Measurements from ENCODE around the gene NKD1.
"Not testable (repeated sequence)": the region's sequence is repeated elsewhere in the genome, so short reads cannot be mapped to it uniquely, and the experiment has no call there.

Gene NKD1

DNA sequence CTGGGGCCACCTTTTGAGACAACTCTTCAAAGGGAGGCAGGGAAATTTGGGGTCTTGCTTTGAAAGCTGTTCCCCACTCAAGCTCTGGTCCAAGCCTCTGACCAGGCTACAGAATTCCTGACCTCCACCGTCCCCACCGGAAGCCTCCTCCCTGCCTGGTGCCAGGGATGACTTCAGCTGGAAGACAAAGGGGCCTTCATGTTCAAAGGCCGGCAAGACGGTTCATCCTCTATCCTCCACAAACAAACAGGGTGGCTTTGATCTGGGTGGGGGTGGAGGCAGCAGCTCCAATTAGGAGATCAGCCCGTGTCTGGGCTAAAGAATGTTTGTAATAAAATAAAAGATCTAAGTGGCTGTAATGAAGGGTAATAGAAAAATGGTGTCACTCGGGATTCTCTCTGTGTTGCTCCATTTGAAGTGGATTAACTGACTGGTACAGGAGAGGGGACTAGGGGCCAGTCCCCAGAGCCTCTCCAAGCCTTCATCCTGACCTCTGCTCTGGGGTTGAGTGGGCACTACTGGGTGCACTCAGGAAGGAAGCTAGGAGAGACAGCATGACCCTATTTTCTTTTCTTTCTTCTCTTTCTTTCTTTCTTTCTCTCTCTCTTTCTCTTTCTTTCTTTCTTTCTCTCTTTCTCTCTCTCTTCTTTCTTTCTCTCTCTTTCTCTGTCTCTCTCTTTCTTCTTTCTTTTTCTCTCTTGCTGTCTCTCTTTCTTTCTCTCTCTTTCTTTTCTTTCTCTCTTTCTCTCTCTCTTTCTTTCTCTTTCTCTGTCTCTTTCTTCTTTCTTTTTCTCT is 27.5 kb upstream of the NKD1 start:
- no peak for DNase-seq

DNA sequence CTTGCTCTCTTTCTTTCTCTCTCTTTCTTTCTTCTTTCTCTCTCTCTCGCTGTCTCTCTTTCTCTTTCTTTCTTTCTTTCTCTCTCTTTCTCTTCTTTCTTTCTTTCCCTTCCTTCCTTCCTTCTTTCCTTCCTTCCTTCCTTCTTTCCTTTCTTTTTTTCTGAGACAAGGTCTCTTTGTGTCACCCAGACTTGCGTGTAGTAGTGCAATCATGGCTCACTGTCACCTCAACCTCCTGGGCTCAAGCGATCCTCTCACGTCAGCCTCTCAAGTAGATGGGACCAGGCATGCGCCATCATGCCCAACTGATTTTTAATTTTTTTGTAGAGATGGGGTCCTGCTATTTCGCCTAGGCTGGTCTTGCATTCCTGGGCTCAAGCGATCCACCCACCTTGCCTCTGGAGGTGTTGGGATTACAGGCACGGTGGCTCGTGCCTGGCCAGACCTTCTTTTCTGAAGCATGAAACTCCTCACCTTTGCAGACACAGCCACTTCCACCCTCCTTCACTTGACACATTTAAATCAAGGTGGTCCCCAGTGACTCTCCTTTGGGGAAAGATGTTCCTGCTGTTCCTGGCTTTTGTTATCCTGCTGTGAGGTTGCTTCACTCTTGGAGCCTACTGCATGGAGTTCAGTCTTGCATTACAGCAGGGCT is 26.8 kb upstream of the NKD1 start:
- no peak for DNase-seq

DNA sequence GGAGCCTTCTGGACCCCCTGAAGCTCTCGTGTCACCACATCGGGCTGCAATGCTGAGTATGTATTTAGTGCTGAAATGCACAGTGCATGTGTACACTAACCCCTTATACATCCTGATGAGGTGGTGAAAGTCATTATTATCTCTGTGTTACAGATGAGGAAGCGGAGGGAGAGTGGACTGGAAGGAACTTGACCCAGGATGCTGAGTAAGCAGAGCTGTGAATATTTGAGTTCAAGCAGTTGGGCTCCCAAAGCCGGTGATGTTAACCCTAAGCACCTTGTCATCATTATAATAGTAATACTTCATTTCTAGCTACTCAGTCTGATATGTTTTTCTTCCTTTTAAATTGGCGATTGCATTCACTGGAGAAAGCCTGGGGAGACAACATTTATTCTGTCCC is 25.9 kb upstream of the NKD1 start:
- DNase-seq, result no peak

DNA sequence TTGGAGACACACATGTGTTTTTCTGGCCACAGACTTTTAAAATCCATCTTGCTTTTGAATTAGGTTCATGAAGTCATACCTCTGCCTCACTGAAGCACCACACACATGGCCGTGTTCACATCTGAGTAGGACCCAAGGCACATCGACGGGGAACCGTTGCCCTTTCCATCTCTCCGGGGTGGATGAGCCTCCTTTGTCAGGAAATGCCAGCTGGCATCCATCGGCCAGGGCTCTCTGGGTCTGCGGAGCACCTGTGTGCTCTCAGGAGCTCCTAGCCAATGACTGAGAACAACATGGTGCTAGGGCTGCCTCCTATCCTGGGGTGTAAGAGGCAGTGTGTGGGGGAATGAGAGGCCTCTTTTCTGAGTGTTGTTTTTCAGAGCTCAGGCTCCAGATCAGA is 24.5 kb upstream of the NKD1 start:
- DNase-seq, result no peak

DNA sequence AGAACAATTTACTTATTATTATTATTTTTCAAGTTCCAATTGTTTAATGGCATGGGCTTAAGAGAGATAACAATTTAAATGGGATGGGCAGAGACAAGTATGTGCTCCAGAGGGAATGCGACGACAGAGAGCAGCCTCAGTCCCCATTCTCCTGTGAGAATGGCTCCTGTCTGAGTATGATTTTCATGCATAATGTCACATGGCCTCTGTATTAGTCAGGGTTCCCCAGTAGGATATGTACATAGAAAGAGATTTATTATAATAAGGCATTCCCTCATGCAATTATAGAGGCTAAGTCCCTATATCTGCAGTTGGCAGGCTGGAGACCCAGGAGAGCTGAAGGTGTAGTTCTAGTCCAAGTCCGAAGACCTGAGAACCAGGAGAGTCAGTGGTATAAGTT is 22.9 kb upstream of the NKD1 start:
- DNase-seq, result no peak

DNA sequence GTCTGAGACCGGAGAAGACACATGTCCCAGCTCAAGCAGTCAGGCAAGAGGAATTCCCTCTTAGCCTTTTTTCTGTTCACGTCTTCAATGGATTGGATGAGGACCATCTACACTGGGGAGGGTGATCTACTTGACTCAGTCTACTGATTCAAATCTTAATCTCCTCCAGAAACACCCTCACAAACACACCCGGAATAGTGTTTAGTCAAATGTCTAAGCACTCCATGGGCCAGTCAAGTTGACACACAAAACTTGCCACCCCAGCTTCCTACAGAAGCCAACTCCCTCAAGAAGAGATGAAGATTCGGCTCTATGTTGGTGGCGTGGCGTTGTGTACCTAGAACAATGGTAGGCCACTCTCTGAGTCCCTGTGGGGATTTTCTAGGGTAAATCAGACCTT is 22.5 kb upstream of the NKD1 start:
- DNase-seq, result no peak

DNA sequence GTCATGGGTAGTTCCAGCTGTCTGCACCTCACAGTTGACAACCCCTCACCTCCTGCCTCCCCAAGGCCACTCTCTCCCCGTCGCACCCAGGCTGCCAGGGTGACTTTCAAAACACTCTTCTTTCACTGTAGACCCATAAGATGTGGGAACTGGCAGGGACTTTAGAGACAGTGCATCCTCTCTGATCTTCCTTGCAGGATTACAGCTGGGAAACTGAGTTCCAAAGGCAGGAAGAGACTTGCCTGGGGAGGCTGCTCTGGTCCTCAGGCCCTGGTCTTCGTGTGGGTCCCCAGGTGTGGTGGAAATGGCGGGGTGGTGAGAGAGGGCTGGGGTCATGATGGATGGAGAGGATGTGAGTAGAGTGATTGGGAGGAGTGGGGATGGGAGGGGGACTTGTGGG is 21.9 kb upstream of the NKD1 start:
- no peak for DNase-seq

DNA sequence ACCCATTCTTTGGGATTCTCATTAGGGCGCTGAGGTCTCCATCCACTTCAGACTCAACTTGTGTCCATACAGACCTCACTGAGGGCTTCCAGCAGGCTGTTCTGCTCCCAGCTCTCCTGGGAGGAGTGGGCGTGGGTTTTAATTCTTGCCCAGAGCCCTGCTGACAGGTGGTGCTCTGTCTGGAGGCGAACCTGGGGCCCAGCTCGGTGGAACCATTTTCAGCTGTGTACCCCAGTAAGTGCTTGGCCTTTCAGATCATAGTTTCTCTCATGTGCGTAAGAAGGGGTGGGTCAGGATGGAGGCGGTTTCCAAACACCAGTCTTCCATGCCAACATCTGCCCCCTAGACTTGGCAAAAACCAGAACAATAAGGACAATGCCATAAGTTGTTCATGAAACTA is 21.4 kb upstream of the NKD1 start:
- DNase-seq, result no peak

DNA sequence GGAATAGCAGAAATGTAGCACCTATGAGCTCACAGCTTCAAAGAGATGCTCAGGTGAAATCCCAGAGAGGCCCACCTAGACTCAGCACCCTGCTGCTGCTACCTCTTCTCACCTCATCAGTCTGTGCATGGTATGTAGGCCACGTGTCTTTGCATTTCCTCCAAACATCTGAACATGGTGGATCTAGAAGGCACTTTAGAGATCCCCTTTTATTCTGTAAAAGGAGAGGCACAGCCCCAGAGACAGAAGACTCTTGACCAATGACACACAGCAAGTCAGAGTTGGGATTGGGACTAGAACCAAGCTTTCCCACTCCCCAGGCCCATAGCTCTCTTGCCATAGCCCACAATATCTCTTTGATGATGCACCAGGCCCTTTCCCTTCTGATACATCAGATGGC is 19.4 kb upstream of the NKD1 start:
- DNase-seq, result peak in 1 of 2 donors; percentile 6

DNA sequence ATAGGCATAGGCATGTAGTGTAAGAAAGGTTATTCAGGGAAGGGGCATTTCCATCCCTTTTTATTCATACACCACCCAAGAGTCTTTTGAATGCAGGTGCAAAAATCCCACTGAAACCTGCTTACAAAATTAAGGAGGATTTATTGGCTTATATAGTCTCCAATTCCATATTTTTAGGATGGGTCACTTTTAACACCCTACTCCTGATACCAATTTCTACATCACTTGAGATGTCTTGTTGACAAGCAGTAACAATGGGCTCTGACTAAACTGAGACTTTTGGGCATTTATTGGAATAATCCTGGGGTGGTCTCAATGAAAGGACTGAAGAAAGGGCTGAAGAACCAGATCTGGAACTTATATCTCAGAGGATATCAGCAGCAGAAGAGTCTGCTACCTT is 18.9 kb upstream of the NKD1 start:
- no peak for DNase-seq

DNA sequence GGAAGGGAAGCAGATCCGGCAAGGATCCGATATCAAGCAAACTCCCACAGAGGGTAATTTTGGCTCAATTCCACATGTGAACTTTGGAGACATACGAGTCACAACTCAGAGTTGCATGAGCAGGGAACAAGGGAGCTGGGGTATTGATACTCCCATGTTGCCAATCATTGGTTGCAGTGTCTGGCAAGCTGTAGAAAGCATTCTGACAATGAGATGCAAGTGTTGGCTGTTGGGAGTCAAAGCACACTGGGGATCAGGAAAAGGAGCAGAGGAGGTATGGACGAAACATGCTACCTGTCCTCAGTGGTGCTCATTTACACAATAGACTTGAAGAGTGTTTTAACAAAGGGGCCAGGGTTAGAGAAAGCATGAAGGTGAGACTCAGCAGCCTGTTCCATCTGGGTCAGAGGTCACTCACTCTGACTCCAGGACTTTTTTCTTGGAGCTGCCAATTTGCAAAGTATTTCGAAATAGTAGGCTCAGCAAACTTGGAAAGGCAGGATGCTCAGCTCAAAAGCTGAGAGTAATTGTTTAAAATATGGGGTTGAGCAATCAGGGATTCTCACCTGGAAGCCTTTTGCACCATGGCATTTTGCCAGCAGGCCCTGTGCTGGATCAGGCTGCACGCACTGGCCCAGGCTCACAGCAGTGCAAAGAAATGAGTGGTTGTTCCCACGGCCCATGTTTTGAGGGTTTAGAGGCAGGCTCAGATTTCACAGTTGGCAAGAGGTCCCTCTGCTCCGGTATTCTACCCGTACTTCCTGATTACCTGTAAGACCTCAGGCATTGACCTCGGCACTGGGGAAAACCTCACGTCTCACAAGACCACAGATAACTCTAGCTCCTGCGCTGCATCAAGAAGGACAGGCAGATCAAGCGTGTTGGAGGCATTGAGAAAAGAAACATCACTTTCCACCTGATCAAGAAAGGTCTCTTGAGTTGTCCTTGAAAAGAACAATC is 17.6 kb upstream of the NKD1 start:
- no peak for DNase-seq

DNA sequence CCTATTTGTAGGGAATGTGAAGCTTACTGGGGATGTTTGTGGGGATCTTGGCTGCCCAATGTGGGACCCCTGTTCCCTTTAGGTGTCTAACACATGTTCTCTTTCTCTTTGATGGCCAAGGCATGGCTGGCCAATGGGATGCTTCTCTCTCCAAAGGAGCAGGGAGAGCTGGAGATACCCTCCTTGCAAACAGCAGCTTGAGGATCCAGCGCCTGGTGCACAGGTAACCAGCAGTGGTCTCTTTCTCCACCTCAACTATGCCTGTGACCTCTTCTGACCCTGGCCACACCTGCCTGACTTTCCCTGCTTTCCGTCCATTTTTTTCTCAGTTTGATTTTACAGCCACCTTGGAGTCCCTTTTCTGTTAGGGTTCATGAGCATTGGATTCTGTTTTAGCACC is 16.8 kb upstream of the NKD1 start:
- no peak for DNase-seq

- DNase-seq, result no peak
Measured at GRCh38 chr16:50531901-50532300, 16.3 kb upstream of the NKD1 start.

DNA sequence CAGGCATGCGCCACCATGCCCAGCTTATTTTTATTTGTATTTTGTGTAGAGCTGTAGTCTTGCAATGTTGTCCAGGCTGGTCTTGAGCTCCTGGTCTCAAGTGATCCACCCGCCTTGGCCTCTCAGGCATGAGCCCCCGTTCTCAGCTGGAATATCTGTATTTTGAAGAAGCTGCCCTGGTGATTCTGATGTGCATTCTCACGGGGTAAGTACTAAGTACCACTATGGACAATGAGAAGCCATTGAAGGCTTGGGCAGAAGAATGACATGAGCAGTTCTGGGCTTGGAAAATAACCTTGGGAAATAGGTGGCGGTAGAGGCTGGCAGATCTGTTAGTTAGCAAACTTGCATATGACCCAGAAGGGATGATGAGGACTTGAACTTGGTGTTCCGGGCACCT is 15.6 kb upstream of the NKD1 start:
- no peak for DNase-seq

DNA sequence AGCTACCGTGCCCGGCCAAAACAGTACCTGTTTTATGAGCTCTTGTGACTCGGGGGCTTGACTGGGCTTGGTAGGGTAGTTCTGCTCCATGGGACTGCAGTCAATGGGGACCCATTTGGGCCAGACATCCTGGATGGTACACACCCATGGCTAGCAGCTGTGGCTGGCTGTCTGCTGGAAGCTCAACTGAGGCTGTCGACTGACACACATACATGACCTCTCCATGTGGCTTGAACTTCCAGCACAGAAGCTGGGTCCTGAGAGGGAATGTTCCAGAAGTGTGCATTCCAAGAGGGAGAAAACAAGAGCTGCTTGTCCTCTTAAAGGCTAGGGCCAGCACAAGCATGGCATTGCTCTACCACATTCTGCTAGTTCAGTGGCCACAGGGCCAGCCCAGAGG is 14.9 kb upstream of the NKD1 start:
- DNase-seq, result no peak

DNA sequence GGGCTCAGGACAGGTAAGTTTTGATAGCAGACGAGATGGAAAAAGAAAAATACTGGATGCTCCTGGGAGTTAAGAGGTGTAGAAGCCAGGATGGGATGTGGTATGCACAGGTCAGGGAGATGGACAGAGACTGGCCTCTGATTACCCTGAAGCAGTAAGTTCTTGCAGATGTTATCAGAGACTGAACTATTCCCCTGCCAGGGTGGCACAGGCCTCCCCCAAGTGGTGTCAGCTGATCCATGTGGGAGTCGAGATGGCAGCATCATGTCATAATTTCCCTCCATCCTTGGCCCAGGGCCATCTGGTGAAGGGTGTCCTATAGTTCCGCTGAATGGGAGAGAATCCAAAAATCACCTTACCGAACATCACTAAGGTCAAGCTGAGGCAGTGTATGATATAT is 14.1 kb upstream of the NKD1 start:
- DNase-seq, result no peak

- no peak for DNase-seq
Measured at GRCh38 chr16:50534556-50534955, 13.6 kb upstream of the NKD1 start.

- no peak for DNase-seq
Measured at GRCh38 chr16:50534958-50535357, 13.2 kb upstream of the NKD1 start.

DNA sequence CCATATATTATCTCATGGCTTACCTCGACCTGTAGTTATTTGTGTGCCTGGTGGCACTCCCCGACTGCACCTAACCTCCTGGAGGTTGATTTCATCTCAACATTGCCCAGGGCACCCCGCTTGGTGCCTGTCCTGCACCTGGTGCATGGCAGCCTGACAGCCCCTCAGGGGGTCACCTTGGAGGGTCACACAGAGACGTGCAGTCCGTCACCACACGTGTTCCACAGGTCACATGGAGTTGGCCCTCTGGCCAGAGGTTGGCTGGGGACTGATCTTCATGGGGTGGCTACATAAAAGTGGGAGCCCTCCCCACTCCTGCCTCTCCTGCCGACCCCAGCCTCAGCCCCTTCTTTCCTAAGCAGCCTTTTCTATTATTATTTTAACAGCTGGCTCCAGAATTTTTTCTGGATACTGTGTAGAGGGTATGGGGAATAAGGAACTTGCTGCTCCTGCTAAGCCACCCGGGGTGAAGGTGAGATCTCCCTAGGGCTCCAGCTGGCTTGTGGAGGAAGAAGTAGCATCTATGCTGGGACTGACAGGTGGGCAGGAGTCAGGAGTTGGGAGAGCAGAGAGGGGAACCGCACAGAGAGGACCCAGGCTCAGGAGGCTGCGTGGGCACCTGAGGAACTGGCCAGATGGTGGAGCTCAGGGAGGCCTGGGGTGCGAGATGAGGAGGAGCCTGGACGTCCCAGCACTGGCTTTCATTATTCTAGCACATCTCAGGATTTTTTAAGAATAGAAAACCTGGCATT is 12.5 kb upstream of the NKD1 start:
- DNase-seq, result no peak

GRCh38 chr16:50536258-50536645 is 11.9 kb upstream of the NKD1 start:
- not testable (repeated sequence) for DNase-seq

DNA sequence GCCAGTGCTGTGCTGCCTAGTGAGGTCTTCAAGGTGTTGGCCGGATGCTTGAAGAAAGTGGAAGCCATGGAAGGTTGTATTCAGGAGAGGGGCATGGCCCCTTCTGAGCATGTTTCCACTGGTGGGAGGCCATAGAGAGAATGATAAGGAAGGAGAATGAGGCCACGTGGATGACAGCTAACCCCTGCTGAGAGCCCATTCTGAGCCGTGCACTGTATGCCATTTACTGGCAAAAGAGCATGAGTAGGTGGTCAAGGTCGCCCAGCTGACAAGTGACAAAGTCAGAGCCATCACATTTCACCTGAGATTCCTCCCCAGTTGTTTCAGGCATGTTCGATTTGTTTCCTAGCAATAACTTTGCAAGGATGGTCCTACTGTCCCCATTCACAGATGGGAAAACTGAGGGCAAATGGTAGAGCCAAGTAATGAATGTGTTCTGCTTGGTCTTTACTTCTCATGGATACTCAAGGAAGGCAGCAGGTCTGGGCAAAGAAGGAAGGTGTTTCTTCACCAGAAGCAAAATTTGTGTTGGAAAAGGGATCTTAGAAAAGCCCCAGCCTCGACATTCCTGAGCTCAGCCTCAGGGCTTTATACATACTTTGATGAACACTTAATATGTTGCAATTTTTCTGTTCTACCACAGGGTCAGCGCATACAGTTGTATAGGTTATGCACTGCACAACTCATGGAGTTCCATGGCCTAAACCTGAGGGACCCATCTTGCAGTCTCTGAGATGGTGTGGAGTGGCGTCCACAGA is 10.5 kb upstream of the NKD1 start:
- no peak for DNase-seq

GRCh38 chr16:50538411-50539052 is 9.7 kb upstream of the NKD1 start:
- no peak for DNase-seq
